ENCODE measurements around the gene CHD8.
A peak's percentile ranks its signal among the peaks of the same experiment; 100 is the strongest.
"Not testable (repeated sequence)": the region's sequence is repeated elsewhere in the genome, so short reads cannot be mapped to it uniquely, and the experiment has no call there.

Gene CHD8

DNA sequence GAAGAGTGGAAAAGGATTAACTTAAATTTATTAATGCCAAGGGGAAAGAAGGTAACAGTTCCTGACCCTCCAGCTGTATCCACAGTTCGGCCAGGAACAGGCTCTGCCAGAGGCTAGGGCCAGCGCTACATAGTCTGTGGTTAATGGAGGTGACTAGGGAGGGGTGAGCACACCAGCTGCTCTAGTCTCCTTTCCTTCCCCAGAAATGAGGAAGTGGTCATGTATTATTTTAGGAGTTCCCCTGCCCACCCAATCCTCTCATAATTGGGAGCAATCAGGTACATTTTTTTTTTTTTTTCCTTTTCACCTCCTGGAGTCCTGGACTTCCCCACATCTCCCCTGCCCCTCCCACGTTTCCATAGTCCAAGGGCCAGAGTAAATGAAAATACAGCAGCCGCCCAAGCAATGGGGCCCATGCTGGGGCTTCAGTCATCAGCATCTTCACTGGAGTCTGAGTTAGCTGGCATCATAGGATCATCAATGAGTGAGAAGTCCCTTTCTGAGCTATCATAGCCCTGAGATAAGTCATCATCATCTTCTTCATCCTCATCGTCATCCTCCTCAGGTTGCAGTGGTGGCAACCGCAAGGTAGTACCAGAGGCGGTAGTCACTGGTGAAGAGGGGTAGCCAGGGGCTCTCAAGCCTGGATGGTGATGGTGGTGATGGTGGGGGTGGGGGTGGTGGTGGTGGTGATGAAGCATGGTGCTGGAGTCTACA lies 70.6 kb downstream of the CHD8 start:
- Histone ChIP-seq H3K9ac (ENCODE audit: low read length) (peak overlapping the region; percentile 98), H3K27ac (ENCODE audit: low read depth, low read length) (no peak overlapping the region), H3K4me3 (ENCODE audit: low read depth, low read length) (peak overlapping the region; percentile 96), H3K36me3 (ENCODE audit: control insufficient read depth, insufficient read depth, low read length) (peaks cover 62% of the 10 kb centered on the region), H3K9me3 (ENCODE audit: control insufficient read depth, insufficient read depth, low read depth, low read length) (no peaks in the 10 kb centered on the region), H3K27me3 (ENCODE audit: control insufficient read depth, insufficient read depth, low read length) (no peaks in the 10 kb centered on the region), H3K4me1 (ENCODE audit: control insufficient read depth, insufficient read depth, low read length) (peaks cover 8% of the 10 kb centered on the region)

DNA sequence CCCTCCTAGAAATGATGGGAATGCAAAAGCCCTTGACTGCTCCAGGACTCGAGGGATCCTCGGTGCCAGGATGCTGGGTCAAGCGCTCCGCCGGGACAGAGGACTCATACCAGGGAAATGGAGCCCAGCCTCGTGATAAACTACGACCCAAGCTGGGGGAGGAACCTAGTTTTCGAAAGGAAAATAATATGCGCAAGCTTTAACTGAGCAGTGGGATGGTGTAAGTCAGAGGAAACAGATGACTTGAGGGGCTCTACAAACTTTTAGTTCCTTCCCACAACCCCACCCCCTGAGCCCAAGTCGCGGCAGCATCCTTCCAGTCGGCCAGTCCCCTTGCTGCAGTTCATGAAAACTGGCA lies 71.5 kb downstream of the CHD8 start:
- H3K27me3 ChIP-seq (ENCODE audit: control insufficient read depth, insufficient read depth, low read length): no peaks in the 10 kb centered on the region
- peaks cover 8% of the 10 kb centered on the region for H3K4me1 ChIP-seq (ENCODE audit: control insufficient read depth, insufficient read depth, low read length)
- peak overlapping the region; percentile 98 for H3K9ac ChIP-seq (ENCODE audit: low read length)
- H3K27ac ChIP-seq (ENCODE audit: low read depth, low read length): peak overlapping the region; percentile 97
- H3K36me3 ChIP-seq (ENCODE audit: control insufficient read depth, insufficient read depth, low read length): peaks cover 54% of the 10 kb centered on the region
- no peaks in the 10 kb centered on the region for H3K9me3 ChIP-seq (ENCODE audit: control insufficient read depth, insufficient read depth, low read depth, low read length)
- H3K4me3 ChIP-seq (ENCODE audit: low read depth, low read length): peak overlapping the region; percentile 96

DNA sequence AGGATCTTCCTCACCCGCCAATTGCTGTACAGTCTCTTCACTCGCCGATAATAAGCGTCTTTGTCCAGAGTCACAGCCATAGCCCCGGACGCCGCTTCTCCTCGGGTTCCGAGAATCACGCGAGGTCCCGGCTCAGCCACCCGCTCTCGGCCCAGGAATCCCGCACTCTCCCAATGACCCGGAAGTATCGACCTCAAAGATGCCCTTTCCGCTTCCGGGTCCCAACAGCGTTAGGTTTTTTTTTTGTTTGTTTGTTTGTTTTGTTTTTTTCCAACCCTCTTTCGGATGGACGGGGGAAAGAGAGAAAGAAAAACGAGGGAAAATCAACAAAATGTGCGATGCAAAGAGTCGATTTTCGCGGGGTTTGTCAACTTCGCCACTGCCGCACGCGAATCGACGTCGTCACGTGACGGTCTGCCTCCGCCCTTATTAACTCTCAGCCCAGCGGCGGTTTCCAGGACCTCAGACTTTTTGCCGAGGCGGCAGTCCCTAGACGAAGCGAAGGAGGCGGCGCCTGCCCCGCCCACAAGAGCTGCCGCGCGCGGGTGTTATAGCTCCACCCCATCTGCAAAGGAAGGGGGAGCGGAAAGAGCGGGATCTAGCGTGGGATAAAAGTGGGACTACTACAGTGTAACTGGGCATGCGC lies 72.0 kb downstream of the CHD8 start, which contains the start of gene SUPT16H:
Gene SUPT16H (minus strand): TSS at position 172 of the 646 bp plus-strand sequence. CDS start 92 bp downstream, at position 80.
- H3K36me3 ChIP-seq (ENCODE audit: control insufficient read depth, insufficient read depth, low read length): peaks cover 51% of the 10 kb centered on the region
- H3K9ac ChIP-seq (ENCODE audit: low read length): peak within 1 kb of the TSS; percentile 98
- peak within 1 kb of the TSS; percentile 96 for H3K4me3 ChIP-seq (ENCODE audit: low read depth, low read length)
- peak within 1 kb of the TSS; percentile 97 for H3K27ac ChIP-seq (ENCODE audit: low read depth, low read length)
- H3K9me3 ChIP-seq (ENCODE audit: control insufficient read depth, insufficient read depth, low read depth, low read length): no peaks in the 10 kb centered on the region
- H3K4me1 ChIP-seq (ENCODE audit: control insufficient read depth, insufficient read depth, low read length): peaks cover 8% of the 10 kb centered on the region
- no peaks in the 10 kb centered on the region for H3K27me3 ChIP-seq (ENCODE audit: control insufficient read depth, insufficient read depth, low read length)

DNA sequence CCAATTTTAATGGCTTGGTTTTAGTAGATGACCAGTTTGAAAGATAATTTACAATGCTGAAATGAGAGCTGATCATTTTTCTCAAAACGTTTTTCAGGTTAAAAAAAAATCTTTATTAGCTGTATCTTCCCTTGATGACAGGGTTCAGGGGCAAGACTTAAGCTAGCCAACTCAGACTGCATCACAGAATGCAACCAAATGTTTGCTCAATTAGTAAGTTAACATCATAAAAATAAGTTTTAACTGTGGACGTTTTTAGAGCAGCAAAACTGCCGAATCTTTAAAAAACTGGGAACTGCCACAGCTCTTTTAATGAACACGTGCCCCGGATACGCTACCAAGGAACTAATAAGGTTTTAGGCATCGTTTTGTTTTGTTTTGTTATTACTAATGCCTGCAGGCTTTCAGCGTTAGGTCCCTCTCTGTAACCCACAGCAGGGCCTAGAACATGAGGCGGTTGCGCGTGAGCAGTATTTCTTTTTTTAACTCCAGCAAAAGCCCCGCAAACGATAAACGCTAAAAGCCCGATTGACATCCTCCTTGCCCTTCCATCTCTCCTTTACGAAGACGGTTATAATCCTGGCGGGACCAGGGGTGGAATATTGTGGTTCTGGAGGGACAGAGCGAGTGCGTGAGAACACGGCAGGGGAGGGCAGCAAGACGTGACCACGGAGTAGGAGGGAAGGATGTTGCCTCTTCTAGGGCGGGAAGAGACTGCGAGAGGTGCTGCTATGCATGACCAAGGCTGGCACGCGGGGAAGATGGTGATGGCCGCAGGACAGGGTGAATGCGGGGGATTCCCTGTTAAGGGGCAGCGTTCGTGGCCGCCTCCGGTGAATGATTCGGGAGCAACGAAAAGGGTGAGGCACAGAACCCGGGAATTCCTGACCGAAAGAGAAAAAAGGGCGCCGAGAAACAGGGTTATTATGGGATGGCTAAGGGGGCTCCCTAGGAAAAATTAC lies 72.8 kb downstream of the CHD8 start:
- peak overlapping the region; percentile 97 for H3K27ac ChIP-seq (ENCODE audit: low read depth, low read length)

DNA sequence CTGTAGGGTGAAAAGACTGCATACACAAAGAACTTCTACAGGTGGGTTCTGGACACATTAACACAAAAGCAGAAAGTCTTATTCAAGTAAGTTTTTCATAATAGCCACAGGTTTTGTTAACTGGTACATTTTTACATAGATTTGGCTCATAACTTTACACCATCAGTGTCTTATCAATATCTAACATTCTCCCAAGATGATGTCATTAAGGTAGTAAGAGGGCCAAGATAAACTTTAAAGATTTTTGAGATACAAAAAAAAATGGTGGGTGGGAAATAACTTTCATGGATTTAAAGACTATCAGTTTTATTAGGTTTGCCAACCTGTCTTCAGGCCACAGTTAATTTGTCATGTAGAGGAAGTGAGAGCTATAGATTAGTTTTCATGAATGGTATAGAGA lies 73.8 kb downstream of the CHD8 start:
- peaks cover 49% of the 10 kb centered on the region for H3K36me3 ChIP-seq (ENCODE audit: control insufficient read depth, insufficient read depth, low read length)
- no peaks in the 10 kb centered on the region for H3K9me3 ChIP-seq (ENCODE audit: control insufficient read depth, insufficient read depth, low read depth, low read length)
- no peaks in the 10 kb centered on the region for H3K27me3 ChIP-seq (ENCODE audit: control insufficient read depth, insufficient read depth, low read length)
- peaks cover 8% of the 10 kb centered on the region for H3K4me1 ChIP-seq (ENCODE audit: control insufficient read depth, insufficient read depth, low read length)
- no peak overlapping the region for H3K27ac ChIP-seq (ENCODE audit: low read depth, low read length)
- no peak overlapping the region for H3K9ac ChIP-seq (ENCODE audit: low read length)
- H3K4me3 ChIP-seq (ENCODE audit: low read depth, low read length): peak overlapping the region; percentile 96

More for the DNA sequence above, 72.8 kb downstream of the CHD8 start:
- Histone ChIP-seq H3K27me3 (ENCODE audit: control insufficient read depth, insufficient read depth, low read length) (no peaks in the 10 kb centered on the region), H3K4me3 (ENCODE audit: low read depth, low read length) (peak overlapping the region; percentile 96), H3K9ac (ENCODE audit: low read length) (peak overlapping the region; percentile 98), H3K9me3 (ENCODE audit: control insufficient read depth, insufficient read depth, low read depth, low read length) (no peaks in the 10 kb centered on the region), H3K4me1 (ENCODE audit: control insufficient read depth, insufficient read depth, low read length) (peaks cover 8% of the 10 kb centered on the region), H3K36me3 (ENCODE audit: control insufficient read depth, insufficient read depth, low read length) (peaks cover 49% of the 10 kb centered on the region)

DNA sequence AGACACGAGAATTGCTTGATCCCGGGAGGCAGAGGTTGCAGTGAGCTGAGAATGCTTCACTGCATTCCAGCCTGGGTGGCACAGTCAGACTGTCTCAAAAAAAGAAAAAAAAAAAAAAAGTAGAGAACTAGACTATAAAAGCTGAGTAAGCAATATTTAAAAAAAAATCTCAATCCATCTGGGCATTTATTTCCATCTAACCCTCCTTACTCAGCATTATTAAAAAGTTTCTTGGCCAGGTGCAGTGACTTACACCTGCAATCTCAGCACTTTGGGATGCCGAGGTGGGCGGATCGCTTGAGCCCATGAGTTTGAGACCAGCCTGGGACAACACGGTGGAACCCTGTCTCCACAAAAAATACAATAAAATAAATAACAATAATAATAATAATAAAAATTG lies 76.6 kb downstream of the CHD8 start:
- peaks cover 4% of the 10 kb centered on the region; the same call in 1 of the 2 replicates for H3K4me1 ChIP-seq (ENCODE audit: control insufficient read depth, insufficient read depth, low read length)
- no peaks in the 10 kb centered on the region for H3K27me3 ChIP-seq (ENCODE audit: control insufficient read depth, insufficient read depth, low read length)
- no peak overlapping the region for H3K9ac ChIP-seq (ENCODE audit: low read length)
- H3K27ac ChIP-seq (ENCODE audit: low read depth, low read length): no peak overlapping the region
- peaks cover 48% of the 10 kb centered on the region for H3K36me3 ChIP-seq (ENCODE audit: control insufficient read depth, insufficient read depth, low read length)
- no peaks in the 10 kb centered on the region for H3K9me3 ChIP-seq (ENCODE audit: control insufficient read depth, insufficient read depth, low read depth, low read length)
- no peak overlapping the region for H3K4me3 ChIP-seq (ENCODE audit: low read depth, low read length)

DNA sequence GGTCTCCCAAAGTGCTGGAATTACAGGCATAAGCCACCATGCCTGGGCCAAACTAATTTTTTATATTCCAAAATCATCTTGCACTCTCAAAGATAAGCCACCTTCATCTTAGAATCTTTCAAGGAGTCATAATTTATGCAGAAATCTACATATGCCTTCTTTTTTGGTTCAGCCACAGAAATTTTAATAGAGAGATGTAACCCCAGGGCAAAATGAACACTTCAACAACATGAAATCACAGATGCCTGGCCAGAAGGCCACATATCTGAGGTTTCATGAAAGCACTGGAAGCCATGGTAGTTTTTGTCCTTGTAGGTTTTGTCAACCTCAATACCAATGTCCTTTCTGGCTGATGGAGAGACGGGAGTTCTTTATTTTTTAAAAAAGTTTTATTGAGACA lies 81.9 kb downstream of the CHD8 start:
- H3K4me1 ChIP-seq (ENCODE audit: control insufficient read depth, insufficient read depth, low read length): no peaks in the 10 kb centered on the region
- H3K36me3 ChIP-seq (ENCODE audit: control insufficient read depth, insufficient read depth, low read length): peaks cover 81% of the 10 kb centered on the region
- H3K9ac ChIP-seq (ENCODE audit: low read length): no peak overlapping the region
- no peak overlapping the region for H3K27ac ChIP-seq (ENCODE audit: low read depth, low read length)
- H3K27me3 ChIP-seq (ENCODE audit: control insufficient read depth, insufficient read depth, low read length): no peaks in the 10 kb centered on the region
- no peak overlapping the region for H3K4me3 ChIP-seq (ENCODE audit: low read depth, low read length)
- H3K9me3 ChIP-seq (ENCODE audit: control insufficient read depth, insufficient read depth, low read depth, low read length): no peaks in the 10 kb centered on the region

DNA sequence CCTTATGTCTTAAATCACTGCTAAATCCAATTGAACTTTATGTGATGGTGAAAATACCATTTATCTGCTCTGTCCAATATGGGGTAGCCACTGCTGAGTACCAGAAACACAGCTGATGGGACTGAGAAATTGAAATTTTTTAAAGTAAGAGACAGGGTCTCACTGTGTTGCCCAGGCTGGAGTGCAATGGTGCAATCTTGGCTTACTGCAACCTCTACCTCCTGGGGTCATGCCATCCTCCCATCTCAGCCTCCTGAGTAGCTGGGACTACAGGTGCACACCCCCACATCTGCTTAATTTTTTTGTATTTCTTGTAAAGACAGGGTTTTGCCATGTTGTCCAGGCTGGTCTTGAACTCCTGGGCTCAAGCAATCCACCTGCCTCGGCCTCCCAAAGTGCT lies 83.1 kb downstream of the CHD8 start:
- H3K4me3 ChIP-seq (ENCODE audit: low read depth, low read length); H3K9ac ChIP-seq (ENCODE audit: low read length); H3K27me3 ChIP-seq (ENCODE audit: control insufficient read depth, insufficient read depth, low read length); H3K4me1 ChIP-seq (ENCODE audit: control insufficient read depth, insufficient read depth, low read length); H3K27ac ChIP-seq (ENCODE audit: low read depth, low read length); H3K9me3 ChIP-seq (ENCODE audit: control insufficient read depth, insufficient read depth, low read depth, low read length): not testable (repeated sequence)
- H3K36me3 ChIP-seq (ENCODE audit: control insufficient read depth, insufficient read depth, low read length): peaks cover 84% of the 10 kb centered on the region

DNA sequence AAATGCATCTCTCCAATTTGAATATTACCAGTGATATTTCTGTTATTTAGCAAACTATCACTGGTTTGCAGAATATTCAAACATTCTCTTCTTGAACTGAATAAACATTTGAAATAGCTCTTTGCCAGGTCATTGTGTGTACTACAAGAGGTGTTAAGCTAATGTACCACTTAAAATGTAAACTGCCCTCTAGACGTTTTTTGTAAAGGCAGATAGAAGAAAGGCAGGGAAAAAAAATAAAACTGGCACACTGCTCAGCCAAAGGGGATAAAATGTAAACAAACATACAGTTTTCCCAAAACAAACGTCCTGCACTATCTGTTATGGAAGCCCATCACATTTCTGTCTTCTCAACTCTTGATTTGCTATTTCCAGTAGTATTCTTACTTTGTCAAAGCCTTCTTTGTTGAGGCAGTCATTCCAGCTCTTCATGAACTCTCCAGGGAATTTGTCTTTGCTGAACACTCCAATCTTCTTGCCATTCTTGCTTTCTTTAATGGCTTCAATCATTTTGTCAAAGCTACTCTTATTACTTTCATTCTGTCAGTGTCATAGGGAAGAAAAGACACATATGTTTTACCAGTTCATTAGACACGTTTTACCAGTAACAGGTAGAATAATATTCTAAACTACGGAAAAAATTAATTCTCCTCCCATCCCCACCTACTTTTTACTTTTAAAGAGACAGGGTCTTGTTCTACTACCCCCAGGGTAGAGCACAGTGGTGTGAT lies 85.8 kb downstream of the CHD8 start:
- Histone ChIP-seq H3K4me1 (ENCODE audit: control insufficient read depth, insufficient read depth, low read length) (no peaks in the 10 kb centered on the region), H3K9me3 (ENCODE audit: control insufficient read depth, insufficient read depth, low read depth, low read length) (no peaks in the 10 kb centered on the region), H3K9ac (ENCODE audit: low read length) (no peak overlapping the region), H3K27ac (ENCODE audit: low read depth, low read length) (no peak overlapping the region), H3K27me3 (ENCODE audit: control insufficient read depth, insufficient read depth, low read length) (no peaks in the 10 kb centered on the region), H3K36me3 (ENCODE audit: control insufficient read depth, insufficient read depth, low read length) (peaks cover 92% of the 10 kb centered on the region), H3K4me3 (ENCODE audit: low read depth, low read length) (no peak overlapping the region)

DNA sequence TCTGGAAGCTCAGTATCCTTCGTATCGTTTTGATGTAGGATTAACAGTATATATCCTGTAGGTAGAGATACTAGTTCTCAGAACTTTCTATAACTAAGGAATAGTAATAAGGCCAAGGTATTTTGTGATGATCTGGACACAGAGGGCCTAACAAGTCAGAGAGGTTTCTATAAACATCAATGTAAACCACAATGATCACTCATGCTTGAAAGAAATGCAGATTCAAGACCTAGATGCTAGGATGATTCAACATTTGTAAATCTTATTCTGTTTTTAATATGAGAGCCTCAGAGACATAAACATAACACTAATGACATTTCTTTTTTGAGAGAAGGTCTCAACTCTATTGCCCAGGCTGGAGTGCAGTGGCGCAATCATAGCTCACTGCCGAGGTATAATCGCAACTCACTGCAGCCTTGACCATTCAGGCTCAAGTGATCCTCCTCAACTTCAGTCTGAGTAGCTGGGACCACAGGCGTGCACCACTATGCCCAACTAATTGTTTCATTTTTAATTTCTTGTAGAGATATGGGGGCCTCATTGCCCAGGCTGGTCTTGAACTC lies 88.3 kb downstream of the CHD8 start:
- Histone ChIP-seq H3K27ac (ENCODE audit: low read depth, low read length) (no peak overlapping the region), H3K9ac (ENCODE audit: low read length) (no peak overlapping the region), H3K9me3 (ENCODE audit: control insufficient read depth, insufficient read depth, low read depth, low read length) (no peaks in the 10 kb centered on the region), H3K4me3 (ENCODE audit: low read depth, low read length) (no peak overlapping the region), H3K36me3 (ENCODE audit: control insufficient read depth, insufficient read depth, low read length) (peaks cover 100% of the 10 kb centered on the region), H3K4me1 (ENCODE audit: control insufficient read depth, insufficient read depth, low read length) (no peaks in the 10 kb centered on the region), H3K27me3 (ENCODE audit: control insufficient read depth, insufficient read depth, low read length) (no peaks in the 10 kb centered on the region)
